HepG2 (cell line): Measurements from ENCODE around the gene LGR6. TPM values are rescaled to one million over a fixed set of nuclear protein-coding genes. Genes with fewer than 3 reads are reported as not detected.

ENCODE experiments used
- DNMT1 ChIP-seq: sonication (generic); formaldehyde crosslinking; IDR thresholded peaks from 2 replicates; pipeline ENCODE4 v1.5.1; 2020; ENCODE audit warnings: mild to moderate bottlenecking, missing genetic modification reagents
- GABPA ChIP-seq, 2 experiments: IDR thresholded peaks; 2 replicates each; pipeline ENCODE4 v1.6.1; 2011 to 2016; ENCODE audit warnings: low read depth in 2 of 2, low read length in 1 of 2, missing biosample characterization in 1 of 2, missing genetic modification characterization in 1 of 2
- NBN ChIP-seq: fragments of 450-650 bp; conservative IDR thresholded peaks from 2 replicates; pipeline ENCODE4 v1.6.1; 2017
- NFAT5 ChIP-seq: sonication (generic); formaldehyde crosslinking; IDR thresholded peaks from 2 replicates; pipeline ENCODE4 v1.4.0; 2020; ENCODE audit warnings: missing genetic modification reagents
- NFIC ChIP-seq: IDR thresholded peaks from 2 replicates; pipeline ENCODE4 v1.6.1; 2012; ENCODE audit warnings: mild to moderate bottlenecking, low read length, inconsistent platforms
- PPARG ChIP-seq: conservative IDR thresholded peaks from 2 replicates; pipeline ENCODE4 v1.6.1; 2016; ENCODE audit warnings: missing biosample characterization, missing genetic modification reagents
- RCOR2 ChIP-seq: IDR thresholded peaks from 2 replicates; pipeline ENCODE4 v1.6.1; 2016; ENCODE audit warnings: missing biosample characterization, missing genetic modification reagents
- RXRB ChIP-seq: IDR thresholded peaks from 2 replicates; pipeline ENCODE4 v1.6.1; 2016; ENCODE audit warnings: borderline replicate concordance, missing genetic modification reagents, missing compliant biosample characterization
- SNAI1 ChIP-seq: sonication (generic); formaldehyde crosslinking; IDR thresholded peaks from 2 replicates; pipeline ENCODE4 v1.5.0; 2020; ENCODE audit warnings: mild to moderate bottlenecking, missing genetic modification reagents, borderline replicate concordance
- SRSF4 ChIP-seq: fragments of 200-400 bp; formaldehyde crosslinking; IDR thresholded peaks from one replicate; pipeline ENCODE4 v1.6.1; 2018; ENCODE audit warnings: mild to moderate bottlenecking, low read depth, low read length, moderate library complexity; ENCODE audit not compliant: poor library complexity, severe bottlenecking
- SRY ChIP-seq: sonication (generic); formaldehyde crosslinking; IDR thresholded peaks from 2 replicates; pipeline ENCODE4 v1.8.0; 2022; ENCODE audit warnings: mild to moderate bottlenecking, missing genetic modification reagents
- ZBTB42 ChIP-seq: sonication (generic); formaldehyde crosslinking; IDR thresholded peaks from 2 replicates; pipeline ENCODE4 v1.5.0; 2020; ENCODE audit warnings: mild to moderate bottlenecking, missing genetic modification reagents
- ZNF441 ChIP-seq: sonication (generic); formaldehyde crosslinking; IDR thresholded peaks from 2 replicates; pipeline ENCODE4 v1.7.0; 2021; ENCODE audit warnings: missing genetic modification reagents, borderline replicate concordance
- ZNF737 ChIP-seq: sonication (generic); formaldehyde crosslinking; IDR thresholded peaks from 2 replicates; pipeline ENCODE4 v1.5.0; 2020; ENCODE audit warnings: missing genetic modification reagents, mild to moderate bottlenecking, borderline replicate concordance
- ZNF784 ChIP-seq: sonication (generic); formaldehyde crosslinking; IDR thresholded peaks from 2 replicates; pipeline ENCODE4 v1.5.1; 2020; ENCODE audit warnings: missing genetic modification reagents, mild to moderate bottlenecking, borderline replicate concordance
- ZNF816 ChIP-seq: sonication (generic); formaldehyde crosslinking; IDR thresholded peaks from 2 replicates; pipeline ENCODE4 v1.8.0; 2022; ENCODE audit warnings: missing genetic modification reagents, mild to moderate bottlenecking, borderline replicate concordance
- polyA plus RNA-seq, 8 experiments: library from polyadenylated mRNA; depleted of rRNA in 3 of 8; stranded (reverse) in 7 of 8; unstranded in 1 of 8; fragments of >200 nt; fragmentation: Illumina TruSeq in 4 of 8; extraction: Trizol in 4 of 8; gene quantifications; 2 replicates each; pipeline versions ENCODE4 v1.2.1 to v1.2.3, GENCODE V29; 2011 to 2016; ENCODE audit warnings: low read depth in 4 of 8, missing spikeins in 1 of 8, mixed read lengths in 1 of 8; ENCODE audit not compliant: insufficient read depth in 1 of 8
- total RNA-seq, 5 experiments: library from RNA; depleted of rRNA; stranded (reverse); fragments of >200 nt; fragmentation: Illumina TruSeq; extraction: Trizol; gene quantifications; 2 replicates each; pipeline ENCODE4 v1.2.3, GENCODE V29; 2016; ENCODE audit warnings: low read depth in 1 of 5
- TF ChIP-seq, protein P1 (sequence below): sonication (generic); formaldehyde crosslinking; IDR thresholded peaks from 2 replicates; pipeline ENCODE4 v1.8.1; 2022; ENCODE audit warnings: low read depth, mild to moderate bottlenecking, missing genetic modification reagents
- TF ChIP-seq, protein P2 (sequence below), 2 experiments: fragments of 450-650 bp in 1 of 2; sonication (generic) in 1 of 2; formaldehyde crosslinking; IDR thresholded peaks; 2 replicates each; pipeline versions ENCODE4 v1.5.0 to v1.8.0; 2020 to 2022; ENCODE audit warnings: mild to moderate bottlenecking in 1 of 2, missing genetic modification reagents in 1 of 2
- TF ChIP-seq, protein P3 (sequence below): sonication (generic); formaldehyde crosslinking; IDR thresholded peaks from 2 replicates; pipeline ENCODE4 v1.8.0; 2022; ENCODE audit warnings: missing genetic modification reagents, mild to moderate bottlenecking, inconsistent platforms, borderline replicate concordance

Gene LGR6
- total and polyA plus RNA-seq, 2 of the 13 experiments (the other 11 are each of a cell fraction or from before 2014, with no cell fraction given), result 0.07 TPM; not detected in 1

DNA sequence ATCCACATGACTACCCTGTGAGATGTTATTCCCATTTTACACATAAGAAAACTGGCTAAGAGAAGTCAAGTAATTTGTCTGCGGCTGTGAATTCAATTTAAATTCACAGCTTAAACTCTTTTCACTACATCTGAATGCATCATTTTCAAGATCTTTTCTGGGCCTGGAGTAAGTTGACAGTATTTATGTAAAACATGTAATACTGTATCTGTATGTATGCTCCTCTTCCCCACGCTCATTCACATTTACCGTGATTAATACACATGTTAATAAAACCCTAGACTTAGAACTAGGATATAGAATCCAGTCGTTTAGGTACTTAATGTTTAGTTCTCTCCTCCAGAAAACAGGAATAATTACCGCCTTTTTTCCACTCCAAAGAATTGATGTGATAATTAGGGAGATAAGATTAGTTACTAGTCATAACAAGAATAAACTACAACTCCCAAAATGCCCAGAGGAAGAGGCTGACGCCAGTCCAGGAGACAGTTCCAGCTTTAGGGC lies 154.5 kb downstream of the LGR6 start (continued):
- TF ChIP-seq, protein P1, sequence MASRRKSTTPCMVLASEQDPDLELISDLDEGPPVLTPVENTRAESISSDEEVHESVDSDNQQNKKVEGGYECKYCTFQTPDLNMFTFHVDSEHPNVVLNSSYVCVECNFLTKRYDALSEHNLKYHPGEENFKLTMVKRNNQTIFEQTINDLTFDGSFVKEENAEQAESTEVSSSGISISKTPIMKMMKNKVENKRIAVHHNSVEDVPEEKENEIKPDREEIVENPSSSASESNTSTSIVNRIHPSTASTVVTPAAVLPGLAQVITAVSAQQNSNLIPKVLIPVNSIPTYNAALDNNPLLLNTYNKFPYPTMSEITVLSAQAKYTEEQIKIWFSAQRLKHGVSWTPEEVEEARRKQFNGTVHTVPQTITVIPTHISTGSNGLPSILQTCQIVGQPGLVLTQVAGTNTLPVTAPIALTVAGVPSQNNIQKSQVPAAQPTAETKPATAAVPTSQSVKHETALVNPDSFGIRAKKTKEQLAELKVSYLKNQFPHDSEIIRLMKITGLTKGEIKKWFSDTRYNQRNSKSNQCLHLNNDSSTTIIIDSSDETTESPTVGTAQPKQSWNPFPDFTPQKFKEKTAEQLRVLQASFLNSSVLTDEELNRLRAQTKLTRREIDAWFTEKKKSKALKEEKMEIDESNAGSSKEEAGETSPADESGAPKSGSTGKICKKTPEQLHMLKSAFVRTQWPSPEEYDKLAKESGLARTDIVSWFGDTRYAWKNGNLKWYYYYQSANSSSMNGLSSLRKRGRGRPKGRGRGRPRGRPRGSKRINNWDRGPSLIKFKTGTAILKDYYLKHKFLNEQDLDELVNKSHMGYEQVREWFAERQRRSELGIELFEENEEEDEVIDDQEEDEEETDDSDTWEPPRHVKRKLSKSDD (CRISPR knock-in tag), result no peak
- TF ChIP-seq NFIC (no peak), DNMT1 (CRISPR knock-in tag) (no peak), SRY (CRISPR knock-in tag) (no peak), PPARG (CRISPR knock-in tag) (no peak; the same call in 1 of the 2 replicates), ZNF784 (no peak), RXRB (CRISPR knock-in tag) (no peak; the same call in 1 of the 2 replicates), GABPA (IDR thresholded peaks at IDR 0.05; ENCODE audit: low read depth, low read length) (peak; percentile 40), GABPA (CRISPR knock-in tag; IDR thresholded peaks at IDR 0.05; ENCODE audit: low read depth) (peak; percentile 89), SRSF4 (no peak), RCOR2 (CRISPR knock-in tag) (no peak), NFAT5 (CRISPR knock-in tag) (no peak), SNAI1 (CRISPR knock-in tag) (no peak), ZNF441 (no peak), ZNF737 (CRISPR knock-in tag) (no peak), NBN (no peak), ZBTB42 (no peak), ZNF816 (CRISPR knock-in tag) (peak; percentile 18; the same call in 1 of the 2 replicates)
- TF ChIP-seq, protein P2, sequence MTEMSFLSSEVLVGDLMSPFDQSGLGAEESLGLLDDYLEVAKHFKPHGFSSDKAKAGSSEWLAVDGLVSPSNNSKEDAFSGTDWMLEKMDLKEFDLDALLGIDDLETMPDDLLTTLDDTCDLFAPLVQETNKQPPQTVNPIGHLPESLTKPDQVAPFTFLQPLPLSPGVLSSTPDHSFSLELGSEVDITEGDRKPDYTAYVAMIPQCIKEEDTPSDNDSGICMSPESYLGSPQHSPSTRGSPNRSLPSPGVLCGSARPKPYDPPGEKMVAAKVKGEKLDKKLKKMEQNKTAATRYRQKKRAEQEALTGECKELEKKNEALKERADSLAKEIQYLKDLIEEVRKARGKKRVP (CRISPR knock-in tag; IDR thresholded peaks at IDR 0.05), result peak in 1 of 2 experiments; percentile 83; a peak in 2 of 4 replicates
- TF ChIP-seq, protein P3, sequence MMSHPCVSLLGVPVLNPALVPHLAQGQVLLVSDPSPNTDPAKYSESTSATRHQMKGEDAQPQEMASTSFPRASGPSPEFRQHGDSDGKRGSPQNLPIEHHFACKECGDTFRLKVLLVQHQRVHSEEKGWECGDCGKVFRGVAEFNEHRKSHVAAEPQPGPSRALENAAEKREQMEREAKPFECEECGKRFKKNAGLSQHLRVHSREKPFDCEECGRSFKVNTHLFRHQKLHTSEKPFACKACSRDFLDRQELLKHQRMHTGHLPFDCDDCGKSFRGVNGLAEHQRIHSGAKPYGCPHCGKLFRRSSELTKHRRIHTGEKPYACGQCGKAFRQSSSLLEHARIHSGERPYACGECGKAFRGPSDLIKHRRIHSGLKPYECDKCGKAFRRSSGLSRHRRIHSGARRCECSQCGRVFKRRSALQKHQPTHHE (CRISPR knock-in tag), result no peak
